SH-SY5Y (cell line): Measurements from ENCODE around the gene CRYL1.

ENCODE experiments used
- GATA2 ChIP-seq: IDR thresholded peaks from 2 replicates; pipeline ENCODE4 v1.6.1; 2011; ENCODE audit warnings: mild to moderate bottlenecking, low read depth, low read length
- GATA3 ChIP-seq: IDR thresholded peaks from 2 replicates; pipeline ENCODE4 v1.6.1; 2011; ENCODE audit warnings: low read depth, mild to moderate bottlenecking, low read length, moderate library complexity

The CRYL1 gene

DNA sequence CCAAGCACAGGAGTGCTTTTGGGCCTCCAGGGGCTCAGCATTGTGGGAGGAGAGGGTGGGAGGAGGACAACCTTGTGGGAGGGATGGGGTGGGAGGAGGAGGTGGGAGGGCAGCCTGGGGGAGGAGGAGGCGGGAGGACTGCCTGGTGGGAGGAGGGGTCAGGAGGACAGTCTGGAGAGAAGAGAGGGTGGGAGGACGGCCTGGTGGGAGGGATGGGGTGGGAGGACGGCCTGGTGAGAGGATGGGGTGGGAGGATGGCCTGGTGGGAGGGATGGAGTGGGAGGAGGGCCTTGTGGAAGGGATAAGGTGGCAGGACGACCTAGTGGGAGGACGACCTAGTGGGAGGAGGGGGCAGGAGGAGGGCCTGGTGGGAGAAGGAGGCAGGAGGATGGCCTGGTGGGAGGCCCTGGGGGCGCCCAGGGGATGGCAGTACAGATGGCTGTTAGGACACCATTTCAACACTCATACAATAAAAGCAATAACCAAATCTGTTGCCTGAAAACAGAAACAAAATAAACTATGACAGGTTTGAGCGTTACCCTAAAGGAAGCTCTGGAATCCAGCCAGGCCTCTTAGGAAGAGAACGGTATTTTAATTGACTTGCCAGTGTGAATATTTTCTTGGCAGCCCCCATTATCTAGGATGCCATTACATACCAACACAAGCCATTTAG lies 63.7 kb downstream of the CRYL1 start:
- no peak for TF ChIP-seq GATA3

DNA sequence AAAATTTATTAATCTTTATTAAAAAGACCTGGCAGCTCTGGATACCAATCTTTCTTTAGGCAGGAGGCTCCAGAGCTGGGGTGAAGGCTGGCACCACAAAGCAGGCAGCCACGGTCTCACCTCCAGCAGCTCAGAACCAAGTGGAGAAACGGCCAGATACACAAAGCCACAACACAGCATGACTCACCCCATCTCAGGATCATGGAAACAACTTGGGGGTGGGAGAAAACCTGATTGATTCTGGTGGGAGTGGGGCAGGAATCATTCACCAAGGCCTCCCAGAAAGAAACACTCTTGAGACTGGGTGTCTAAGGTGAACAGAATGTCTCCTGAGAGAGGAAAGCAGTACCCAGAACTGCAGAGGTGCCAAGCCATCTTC lies 64.2 kb downstream of the CRYL1 start:
- TF ChIP-seq GATA3 (no peak), GATA2 (no peak)

DNA sequence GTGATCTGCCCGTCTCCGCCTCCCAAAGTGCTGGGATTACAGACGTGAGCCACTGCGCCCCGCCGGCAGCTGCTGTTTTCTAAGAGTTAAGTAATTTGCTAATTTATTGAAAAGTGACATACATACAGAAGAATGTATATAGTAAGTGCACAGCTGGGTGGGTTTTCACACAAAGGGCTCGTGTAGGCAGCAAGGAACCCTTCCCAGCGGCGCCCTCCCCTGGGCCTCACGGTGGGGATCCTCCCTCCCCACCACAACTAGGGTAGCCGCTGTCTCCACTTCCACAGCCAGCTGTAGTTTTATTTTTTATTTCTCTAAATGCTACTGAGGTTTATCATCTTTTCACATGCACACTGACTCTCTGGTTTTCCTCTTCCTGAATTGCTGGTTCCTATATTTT lies 64.9 kb downstream of the CRYL1 start:
- no peak for TF ChIP-seq GATA2
- TF ChIP-seq GATA3 = no peak

DNA sequence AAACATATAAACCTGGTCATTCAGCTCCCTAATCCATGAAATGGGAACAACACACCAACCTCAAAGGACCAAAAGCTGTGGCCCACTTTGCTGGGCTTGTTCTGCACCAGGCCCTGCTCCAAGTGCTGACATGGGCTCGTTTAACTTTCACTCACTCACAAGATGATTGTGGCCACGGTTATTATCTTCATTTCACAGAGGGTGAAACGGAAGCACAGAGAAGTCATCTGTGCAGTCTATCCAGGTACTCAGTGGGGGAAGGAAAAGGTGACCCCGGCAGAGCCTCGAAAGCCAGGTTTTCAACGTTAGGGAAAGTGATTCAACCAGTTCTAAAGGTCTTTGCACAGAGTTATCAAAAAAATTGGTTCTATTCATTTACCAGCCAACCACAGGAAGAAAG lies 68.0 kb downstream of the CRYL1 start:
- TF ChIP-seq GATA3 (no peak), GATA2 (no peak)

DNA sequence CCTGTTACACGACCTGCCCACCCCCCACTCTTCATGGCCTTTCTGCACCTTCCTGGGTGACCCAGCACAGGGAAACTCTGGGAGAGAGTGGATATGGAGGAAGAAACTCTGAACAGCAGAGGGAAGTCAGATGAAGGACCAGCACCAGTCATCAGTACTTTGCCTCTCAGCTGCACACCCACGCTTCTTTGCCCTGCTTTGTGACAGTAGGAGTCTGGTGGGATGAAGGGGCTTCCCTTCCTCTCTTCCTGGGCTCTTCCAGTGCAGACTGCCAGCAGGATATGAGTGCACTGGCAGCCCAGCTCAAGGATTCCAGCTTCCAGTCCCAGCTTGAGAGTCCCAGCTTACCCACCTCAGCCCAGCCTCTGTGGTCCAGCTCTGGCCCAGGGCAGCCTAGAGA lies 68.9 kb downstream of the CRYL1 start:
- TF ChIP-seq GATA3 = no peak
- no peak for TF ChIP-seq GATA2

DNA sequence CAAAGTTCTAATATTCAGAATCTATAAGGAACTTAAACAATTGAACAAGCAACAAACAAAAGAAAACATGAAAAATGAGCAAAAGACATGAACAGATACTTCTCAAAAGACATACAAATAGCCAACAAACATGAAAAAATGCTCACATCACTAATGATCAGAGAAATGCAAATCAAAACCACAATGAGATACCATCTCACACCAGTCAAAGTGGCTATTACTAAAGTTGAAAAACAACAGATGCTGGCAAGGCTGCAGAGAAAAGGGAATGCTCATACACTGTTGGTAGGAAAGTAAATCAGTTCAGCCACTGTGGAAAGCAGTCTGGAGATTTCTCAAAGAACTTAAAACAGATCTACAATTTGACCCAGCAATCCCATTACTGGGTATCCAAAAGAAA lies 74.3 kb downstream of the CRYL1 start:
- TF ChIP-seq GATA2 = no peak

DNA sequence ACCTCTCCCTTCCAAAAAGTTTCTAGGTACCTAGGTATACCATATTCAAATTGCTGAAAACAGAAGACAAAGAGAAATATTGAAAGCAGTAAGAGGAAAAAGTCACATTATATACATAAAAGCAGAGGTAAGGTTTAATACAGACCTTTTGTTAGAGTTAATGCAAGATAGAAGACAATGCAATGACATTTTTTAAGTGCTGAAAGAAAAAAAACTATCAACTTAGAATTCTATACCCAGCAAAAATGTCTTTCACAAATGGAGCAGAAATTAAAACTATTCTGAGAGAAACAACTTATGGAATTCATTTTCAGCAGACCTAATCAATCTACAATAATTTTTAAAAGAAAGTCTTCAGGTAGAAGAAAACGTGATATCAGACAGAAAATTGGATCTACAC lies 77.2 kb downstream of the CRYL1 start:
- no peak for TF ChIP-seq GATA3
- no peak for TF ChIP-seq GATA2

DNA sequence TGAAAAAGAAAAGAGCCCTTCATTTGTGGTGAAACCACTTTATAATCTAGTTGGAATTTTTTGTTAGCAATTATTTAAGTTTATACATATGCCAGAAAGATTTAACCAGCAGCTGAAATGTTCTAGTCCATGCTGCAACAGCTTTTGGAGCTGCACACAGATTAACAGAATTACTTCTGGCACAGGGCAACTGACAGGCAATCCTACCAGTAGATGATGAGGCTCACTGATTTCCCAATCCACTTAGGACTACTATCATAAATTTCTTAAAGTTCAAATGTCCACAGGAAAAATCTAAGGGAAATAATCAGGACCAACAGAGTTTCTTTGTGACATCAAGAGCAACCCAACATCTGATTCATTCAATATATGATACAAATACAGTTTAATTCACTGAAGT lies 78.8 kb downstream of the CRYL1 start:
- no peak for TF ChIP-seq GATA2
- TF ChIP-seq GATA3 = no peak

DNA sequence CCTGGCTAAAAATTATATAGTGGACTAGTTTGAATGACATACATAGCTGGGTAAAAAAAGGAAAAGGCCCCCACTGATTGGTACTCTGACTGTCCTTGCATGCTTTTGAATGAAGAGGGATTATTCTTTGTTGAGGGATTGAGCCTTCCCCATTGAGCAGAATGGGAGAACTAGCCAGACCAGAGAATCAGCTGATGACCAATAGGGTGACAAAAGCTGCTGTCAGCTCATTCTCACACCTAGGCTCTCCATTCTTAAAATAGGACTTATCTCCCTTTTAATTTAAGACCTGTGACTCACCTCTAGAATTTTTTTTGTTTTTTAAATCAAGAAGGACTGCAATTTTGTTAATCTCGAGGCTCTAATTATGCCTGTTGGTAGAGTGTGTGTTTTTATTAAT lies 79.3 kb downstream of the CRYL1 start:
- TF ChIP-seq GATA2 (no peak), GATA3 (no peak)

DNA sequence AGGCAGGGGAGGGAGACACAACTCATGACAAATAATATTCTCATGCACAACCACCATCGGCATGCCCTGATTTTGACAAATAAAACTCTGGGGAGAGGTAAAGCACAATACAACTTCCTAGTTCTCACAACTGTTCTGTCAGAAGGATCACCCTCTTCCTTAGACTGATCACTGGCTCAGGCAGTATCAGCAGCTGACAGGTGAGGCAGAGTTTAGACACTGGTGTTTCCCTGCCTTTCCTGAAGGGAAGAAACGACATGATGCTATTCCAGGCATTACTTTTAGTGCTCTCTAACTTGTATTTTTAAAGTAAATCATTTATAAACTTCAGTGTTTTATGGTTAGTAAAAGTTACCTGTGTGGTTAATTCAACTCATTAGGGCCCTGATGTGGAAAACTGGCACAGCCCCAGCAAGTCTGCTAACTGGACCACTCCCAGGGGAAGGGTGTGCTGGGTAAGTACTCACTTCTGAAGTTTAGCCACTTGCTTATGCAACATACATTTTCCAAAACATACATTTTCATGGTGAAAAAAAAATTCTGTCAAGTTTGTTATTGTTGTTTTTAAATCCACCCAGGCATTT lies 82.8 kb downstream of the CRYL1 start:
- TF ChIP-seq GATA3 (no peak), GATA2 (no peak)

DNA sequence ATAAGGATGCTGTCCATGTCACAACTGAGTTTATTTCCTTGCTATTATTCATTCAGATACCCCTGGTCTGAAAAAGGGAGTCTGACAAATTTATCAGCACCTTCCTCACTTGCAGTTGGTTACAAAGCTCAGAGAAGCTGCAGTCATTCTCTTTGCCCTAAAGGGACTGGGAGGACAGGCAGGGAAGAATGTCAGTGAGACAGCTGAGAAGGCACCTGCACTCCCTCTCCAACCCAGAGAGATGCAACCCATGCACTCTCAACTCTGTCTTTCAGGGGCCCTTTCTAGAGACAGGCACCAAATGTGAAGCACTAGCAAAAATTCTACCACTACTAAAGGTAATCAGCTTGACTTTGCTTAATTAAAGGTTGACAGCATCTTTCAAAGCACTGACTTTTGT lies 83.3 kb downstream of the CRYL1 start:
- TF ChIP-seq GATA2 (no peak), GATA3 (no peak)

DNA sequence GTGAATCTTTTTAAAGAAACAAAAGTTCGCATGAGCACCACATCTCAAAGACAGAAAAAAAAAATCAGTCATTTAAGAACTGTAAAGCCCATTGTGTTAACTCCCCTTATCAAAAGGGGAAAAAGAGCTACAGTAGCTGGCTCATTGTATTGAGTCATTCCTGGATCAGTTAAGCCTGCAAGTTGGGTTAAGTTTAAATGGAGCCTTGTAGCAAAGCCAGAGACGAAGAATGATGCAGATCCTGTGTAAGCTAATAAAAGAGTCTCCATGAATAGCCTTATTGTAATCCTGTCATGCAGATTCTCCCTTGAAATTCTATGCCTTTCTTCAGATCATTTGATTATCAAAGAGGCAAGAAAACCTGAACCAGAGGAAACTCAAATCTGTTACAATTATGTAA lies 83.8 kb downstream of the CRYL1 start:
- no peak for TF ChIP-seq GATA2
- no peak for TF ChIP-seq GATA3

DNA sequence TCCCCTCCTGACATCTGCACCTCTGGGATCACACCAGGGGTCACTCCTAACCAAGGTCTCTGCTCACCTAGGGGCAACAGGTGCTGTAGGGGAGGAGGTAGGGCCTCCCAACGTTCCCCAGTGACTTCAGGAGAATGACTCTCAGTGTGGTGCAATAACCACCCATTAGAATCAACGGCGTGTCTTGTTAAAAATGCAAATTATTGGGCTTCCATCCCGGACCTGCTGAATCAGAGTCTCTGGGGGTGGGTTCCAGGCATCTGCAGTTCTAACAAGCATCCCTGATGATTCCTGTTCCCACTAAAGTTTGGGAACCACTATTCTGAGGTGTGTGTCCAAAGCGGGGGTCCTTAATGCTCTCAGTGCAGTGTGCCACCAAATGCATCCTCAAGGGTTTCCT lies 84.6 kb downstream of the CRYL1 start:
- TF ChIP-seq GATA3 (no peak), GATA2 (no peak)

DNA sequence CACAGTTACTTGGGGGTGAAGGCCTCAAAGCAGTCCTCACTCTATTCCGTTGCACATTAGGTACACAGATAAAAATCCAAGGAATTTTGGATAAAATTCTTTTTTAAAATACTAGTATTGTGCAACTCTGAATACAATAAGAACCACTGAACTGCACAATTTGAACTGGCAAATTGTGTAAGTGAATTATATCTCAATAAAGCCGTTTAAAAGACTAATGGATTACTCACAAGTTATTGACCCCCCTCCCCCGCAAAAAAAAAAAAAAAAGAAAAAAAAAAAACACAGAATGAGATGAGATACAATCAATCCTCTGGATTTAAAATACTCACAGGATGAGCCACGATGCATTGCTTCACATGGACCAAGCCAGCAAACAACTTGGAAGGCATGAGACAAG lies 86.4 kb downstream of the CRYL1 start:
- TF ChIP-seq GATA2 = no peak
- no peak for TF ChIP-seq GATA3

DNA sequence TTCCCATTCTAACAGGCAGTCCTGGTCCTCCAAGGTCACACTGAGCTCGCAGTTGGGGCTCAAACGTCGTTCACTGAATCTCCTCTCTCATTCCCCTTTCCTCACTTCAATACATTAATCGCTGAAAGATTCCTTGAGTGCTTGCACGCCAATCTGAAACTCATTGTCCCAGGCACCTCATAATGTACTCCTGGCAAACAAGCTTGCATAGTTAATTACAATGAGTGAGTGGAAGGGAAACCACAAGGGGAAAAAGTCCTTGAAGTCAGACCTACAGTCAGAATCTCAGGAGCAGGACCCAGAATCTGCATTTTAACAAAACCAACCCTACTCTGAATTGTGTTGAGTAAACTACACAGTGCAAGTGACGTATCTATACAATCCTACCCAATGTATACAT lies 86.9 kb downstream of the CRYL1 start:
- TF ChIP-seq GATA3 (no peak), GATA2 (no peak)

DNA sequence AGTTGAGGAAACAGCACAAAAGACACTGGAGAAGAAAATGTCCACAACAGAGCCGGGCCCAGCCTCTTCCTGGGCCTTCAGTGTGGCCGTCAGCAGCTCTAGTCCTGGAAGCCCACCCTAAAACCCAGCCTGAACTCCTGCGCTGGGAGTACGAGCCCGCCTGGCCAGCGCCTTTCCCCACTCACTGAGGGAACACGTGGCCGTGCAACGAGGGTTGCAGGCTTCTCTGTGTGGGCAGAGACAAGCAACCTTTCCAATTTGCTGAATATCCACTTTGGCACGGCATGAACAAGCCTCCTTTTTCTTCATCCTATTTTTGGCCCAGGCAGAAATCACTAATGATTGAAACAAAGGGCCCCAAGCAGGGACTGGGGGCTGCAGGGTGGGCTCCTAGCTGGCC lies 89.2 kb downstream of the CRYL1 start:
- TF ChIP-seq GATA2 = no peak
- TF ChIP-seq GATA3 = no peak
